ENCODE results near the gene C6orf47. TPM values are rescaled to one million over a fixed set of nuclear protein-coding genes. Genes with fewer than 3 reads are reported as not detected.

The C6orf47 gene
- total RNA-seq, 2 experiments from 2014 or later: 26.4 to 26.7 TPM

- ChIA-PET CTCF (interaction anchor here (0.7 to 1.7 kb wide), 2 partner anchors 13 to 127 kb away, joined by 3 to 10 read pairs; no protein-coding TSS in a partner anchor), POLR2A (interaction anchor here (0.7 to 1.5 kb wide), 5 partner anchors 11 to 69 kb away, joined by 3 to 5 read pairs (median 3); partner anchors contain the start of genes BAG6, DDX39B and TNF)
- H3K4me1 Mint-ChIP-seq: peaks cover 24% of the 10 kb centered on the region
Observed at GRCh38 chr6:31610968-31611367, 49.6 kb downstream of the C6orf47 start.

GRCh38 chr6:31609519-31610406 lies 50.8 kb downstream of the C6orf47 start:
- Mint-ChIP-seq H3K27ac (no peak overlapping the region), H3K9me3 (no peaks in the 10 kb centered on the region), H3K4me3 (no peak overlapping the region), H3K36me3 (ENCODE audit: low read depth) (no peaks in the 10 kb centered on the region), H3K27me3 (peaks cover 2% of the 10 kb centered on the region), H3K4me1 (peaks cover 13% of the 10 kb centered on the region)
- DNase-seq: no peak
- ChIA-PET POLR2A (interaction anchor here (1.2 to 1.5 kb wide), 4 partner anchors 11 to 68 kb away, joined by 3 to 6 read pairs (median 4); partner anchors contain the start of genes BAG6, DDX39B, PRRC2A and TNF), CTCF (interaction anchor here (0.7 to 1.6 kb wide), 4 partner anchors 11 to 61 kb away, joined by 3 to 7 read pairs (median 3); partner anchors contain the start of gene TNF)

More at GRCh38 chr6:31610968-31611367, 49.6 kb downstream of the C6orf47 start:
- Mint-ChIP-seq H3K36me3 (ENCODE audit: low read depth) (no peaks in the 10 kb centered on the region), H3K9me3 (no peaks in the 10 kb centered on the region), H3K27me3 (peaks cover 2% of the 10 kb centered on the region), H3K27ac (no peak overlapping the region), H3K4me3 (no peak overlapping the region)
- no peak for DNase-seq

Other genes starting within 250 kb of the C6orf47 start
- 10 to 100 TPM; 60.8 to 62.9 TPM for gene MICB, start 162.6 kb downstream of the C6orf47 start, total RNA-seq
- not detected for gene MCCD1, start 131.8 kb downstream of the C6orf47 start, total RNA-seq
- gene DDX39B, start 118.8 kb downstream of the C6orf47 start, total RNA-seq: 100 to 1,000 TPM; 427 to 434 TPM
- gene ATP6V1G2, start 114.2 kb downstream of the C6orf47 start, total RNA-seq: 1 to 10 TPM; 2.7 to 3.8 TPM
- gene NFKBIL1, start 113.2 kb downstream of the C6orf47 start, total RNA-seq: 10 to 100 TPM; 22.8 to 23.6 TPM
- 10 to 100 TPM; 37.2 to 38.4 TPM for gene LTA, start 88.5 kb downstream of the C6orf47 start, total RNA-seq
- gene TNF, start 85.2 kb downstream of the C6orf47 start, total RNA-seq: 100 to 1,000 TPM; 124 to 130 TPM
- 1,000 to 10,000 TPM; 1,185 to 1,194 TPM for gene LTB, start 78.4 kb downstream of the C6orf47 start, total RNA-seq
- 10 to 100 TPM; 69.8 to 74.5 TPM for gene LST1, start 74.5 kb downstream of the C6orf47 start, total RNA-seq
- gene NCR3, start 67.8 kb downstream of the C6orf47 start, total RNA-seq: 10 to 100 TPM; 76.4 to 78.3 TPM
- gene AIF1, start 45.5 kb downstream of the C6orf47 start, total RNA-seq: 10 to 100 TPM; 11.3 to 11.7 TPM
- 100 to 1,000 TPM; 215 to 222 TPM for gene PRRC2A, start 40.1 kb downstream of the C6orf47 start, total RNA-seq
- 100 to 1,000 TPM; 275 to 282 TPM for gene BAG6, start 8.1 kb downstream of the C6orf47 start, total RNA-seq
- gene APOM, start 4.9 kb downstream of the C6orf47 start, total RNA-seq: 1 to 10 TPM; 2.9 to 3.6 TPM
- gene GPANK1, start 4.2 kb upstream of the C6orf47 start, total RNA-seq: 10 to 100 TPM; 33.6 to 35.2 TPM
- gene CSNK2B, start 5.3 kb upstream of the C6orf47 start, total RNA-seq: 100 to 1,000 TPM; 199 to 212 TPM
- gene LY6G5B, start 9.2 kb upstream of the C6orf47 start, total RNA-seq: 10 to 100 TPM; 16.7 to 17.2 TPM
- gene LY6G5C, start 20.3 kb upstream of the C6orf47 start, total RNA-seq: 1 to 10 TPM; 2.3 to 2.6 TPM
- gene ABHD16A, start 42.5 kb upstream of the C6orf47 start, total RNA-seq: 10 to 100 TPM; 53.1 to 55.0 TPM
- not detected for gene LY6G6F, start 46.1 kb upstream of the C6orf47 start, total RNA-seq
- gene LY6G6D, start 54.6 kb upstream of the C6orf47 start, total RNA-seq: not detected
- not detected for gene LY6G6C, start 61.0 kb upstream of the C6orf47 start, total RNA-seq
- gene MPIG6B, start 62.6 kb upstream of the C6orf47 start, total RNA-seq: not detected
- 10 to 100 TPM; 22.1 to 23.9 TPM for gene DDAH2, start 68.5 kb upstream of the C6orf47 start, total RNA-seq
- gene CLIC1, start 75.8 kb upstream of the C6orf47 start, total RNA-seq: 100 to 1,000 TPM; 640 to 644 TPM
- 10 to 100 TPM; 60.1 to 63.2 TPM for gene MSH5, start 79.2 kb upstream of the C6orf47 start, total RNA-seq
- 10 to 100 TPM; 10.7 to 14.6 TPM for gene SAPCD1, start 101.9 kb upstream of the C6orf47 start, total RNA-seq
- 10 to 100 TPM; 11.0 to 12.2 TPM for gene VWA7, start 116.5 kb upstream of the C6orf47 start, total RNA-seq
- 10 to 100 TPM; 84.1 to 88.4 TPM for gene VARS1, start 135.0 kb upstream of the C6orf47 start, total RNA-seq
- gene LSM2, start 146.2 kb upstream of the C6orf47 start, total RNA-seq: 100 to 1,000 TPM; 100 to 108 TPM
- 1 to 10 TPM; 2.8 to 3.0 TPM for gene HSPA1L, start 154.5 kb upstream of the C6orf47 start, total RNA-seq
- 100 to 1,000 TPM; 147 to 151 TPM for gene HSPA1A, start 154.8 kb upstream of the C6orf47 start, total RNA-seq
- 10 to 100 TPM; 60.6 to 62.6 TPM for gene HSPA1B, start 167.0 kb upstream of the C6orf47 start, total RNA-seq
- gene NEU1, start 202.0 kb upstream of the C6orf47 start, total RNA-seq: 10 to 100 TPM; 29.2 to 29.6 TPM
- under 1 TPM in 1 of 2 experiments, not detected in 1; 0.38 TPM for gene SLC44A4, start 218.2 kb upstream of the C6orf47 start, total RNA-seq
- gene EHMT2, start 236.9 kb upstream of the C6orf47 start, total RNA-seq: 10 to 100 TPM; 57.0 to 58.4 TPM
- gene ZBTB12, start 241.3 kb upstream of the C6orf47 start, total RNA-seq: 1 to 10 TPM in 1 of 2 experiments, under 1 TPM in 1; 0.98 to 1.1 TPM